ENCODE data around the gene MAGI1.
"Not testable (repeated sequence)": the region's sequence is repeated elsewhere in the genome, so short reads cannot be mapped to it uniquely, and the experiment has no call there.

Gene MAGI1

GRCh38 chr3:66038384-66038725 lies 363 bp downstream of the MAGI1 start:
- no peak for DNase-seq

- DNase-seq: no peak
Observed at GRCh38 chr3:66037986-66038369, 740 bp downstream of the MAGI1 start.

GRCh38 chr3:66037330-66037985 lies 1.3 kb downstream of the MAGI1 start:
- DNase-seq: no peak

- no peak for DNase-seq
Observed at GRCh38 chr3:66036586-66037148, 2.1 kb downstream of the MAGI1 start.

GRCh38 chr3:66035763-66036477 lies 2.8 kb downstream of the MAGI1 start:
- DNase-seq: no peak

- no peak for DNase-seq
Observed at GRCh38 chr3:66033241-66034138, 5.2 kb downstream of the MAGI1 start.

- no peak for DNase-seq
Observed at GRCh38 chr3:66031102-66031698, 7.5 kb downstream of the MAGI1 start.

- no peak for DNase-seq
Observed at GRCh38 chr3:66029443-66029842, 9.3 kb downstream of the MAGI1 start.

GRCh38 chr3:66029014-66029413 lies 9.7 kb downstream of the MAGI1 start:
- no peak for DNase-seq

- DNase-seq: no peak
Observed at GRCh38 chr3:66028457-66028856, 10.3 kb downstream of the MAGI1 start.

- not testable (repeated sequence) for DNase-seq
Observed at GRCh38 chr3:66027099-66027498, 11.6 kb downstream of the MAGI1 start.

- no peak for DNase-seq
Observed at GRCh38 chr3:66023738-66024385, 14.9 kb downstream of the MAGI1 start.

GRCh38 chr3:66023229-66023628 lies 15.5 kb downstream of the MAGI1 start:
- no peak for DNase-seq

- DNase-seq: no peak
Observed at GRCh38 chr3:66021731-66022131, 17.0 kb downstream of the MAGI1 start.

- no peak for DNase-seq
Observed at GRCh38 chr3:66019896-66020295, 18.8 kb downstream of the MAGI1 start.

- DNase-seq: no peak
Observed at GRCh38 chr3:66018057-66019033, 20.4 kb downstream of the MAGI1 start.

- DNase-seq: no peak
Observed at GRCh38 chr3:66017591-66017990, 21.1 kb downstream of the MAGI1 start.

- no peak for DNase-seq
Observed at GRCh38 chr3:66017084-66017483, 21.6 kb downstream of the MAGI1 start.

GRCh38 chr3:66015841-66016240 lies 22.9 kb downstream of the MAGI1 start:
- DNase-seq: no peak

- no peak for DNase-seq
Observed at GRCh38 chr3:66014651-66015050, 24.1 kb downstream of the MAGI1 start.

GRCh38 chr3:66014056-66014455 lies 24.7 kb downstream of the MAGI1 start:
- no peak for DNase-seq

Data from effector CD4-positive, alpha-beta T cell (primary cell).